ENCODE data around the gene GUK1.

- TF ChIP-seq CTCF (IDR thresholded peaks at IDR 0.05) (no peak), ETV6 (CRISPR knock-in tag; IDR thresholded peaks at IDR 0.05) (no peak), PREB (CRISPR knock-in tag; IDR thresholded peaks at IDR 0.05; ENCODE audit: borderline replicate concordance) (no peak), NR1H2 (CRISPR knock-in tag; IDR thresholded peaks at IDR 0.05) (no peak), CDX4 (CRISPR knock-in tag; IDR thresholded peaks at IDR 0.05; ENCODE audit: borderline replicate concordance) (no peak), SMAD3 (CRISPR knock-in tag; IDR thresholded peaks at IDR 0.05; ENCODE audit: borderline replicate concordance) (no peak), NFE2L1 (CRISPR knock-in tag; IDR thresholded peaks at IDR 0.05) (no peak), USF1 (CRISPR knock-in tag; IDR thresholded peaks at IDR 0.05) (no peak), SP1 (CRISPR knock-in tag; conservative IDR thresholded peaks at IDR 0.05) (no peak), JUN (CRISPR knock-in tag; IDR thresholded peaks at IDR 0.05) (no peak), ARID4B (CRISPR knock-in tag; IDR thresholded peaks at IDR 0.05; ENCODE audit: borderline replicate concordance) (no peak), AFF4 (CRISPR knock-in tag; IDR thresholded peaks at IDR 0.05; ENCODE audit: borderline replicate concordance) (no peak), STAT6 (CRISPR knock-in tag; conservative IDR thresholded peaks at IDR 0.05; ENCODE audit: low read depth) (no peak), E2F4 (CRISPR knock-in tag; IDR thresholded peaks at IDR 0.05; ENCODE audit: borderline replicate concordance, low read depth) (no peak)
Measured at GRCh38 chr1:228157729-228158126, 17.6 kb downstream of the GUK1 start.
